HepG2 (cell line): ENCODE results near the gene HDGFL2. TPM values are rescaled to one million over a fixed set of nuclear protein-coding genes. Genes with fewer than 3 reads are reported as not detected.

Source experiments
- ATAC-seq: fragments of 200-7000 bp; cut with Tn5 transposase; 3 replicates; pipeline ENCODE4 v1.9.1; 2020; ENCODE audit warnings: mild to moderate bottlenecking, moderate library complexity
- BruUV-seq: library from RNA; stranded (reverse); fragments of 400-500 nt; replicated peaks from 2 replicates; lab custom pipeline; 2021; lab: Mats Ljungman, UMichigan
- CTCF ChIA-PET: fragments of 300-600 bp; formaldehyde crosslinking; extraction: SDS; loops from one replicate; lab custom pipeline; 2021; ENCODE audit warnings: low total read pairs, inconsistent platforms, low intra/inter-chr PET ratio; lab: Yijun Ruan, JAX
- POLR2A ChIA-PET: fragments of 350-600 bp; sonication (Branson Sonifier 250); formaldehyde crosslinking; loops from one replicate; lab custom pipeline; 2020; ENCODE audit warnings: antibody characterized with exemption, inconsistent platforms; lab: Yijun Ruan, JAX
- DNase-seq: peaks from one replicate; pipeline ENCODE4 v3.0.0-alpha.2; 2015; ENCODE audit warnings: low spot score
- FAIRE-seq: peaks from 3 replicates; lab custom pipeline; 2011; peaks lifted over from hg19 to GRCh38; lab: Jason Lieb, UNC
- H2AFZ ChIP-seq: one replicate; pipeline ENCODE4 v1.6.1; 2011; ENCODE audit warnings: low read length, inconsistent platforms
- H3K27ac ChIP-seq: fragments of 300-600 bp; 3 replicates; pipeline ENCODE4 v1.8.0; 2011; ENCODE audit warnings: mixed run types, mild to moderate bottlenecking, mixed read lengths, low read length, inconsistent platforms; ENCODE audit not compliant: insufficient read depth; ENCODE audit errors: extremely low read length
- H3K27me3 ChIP-seq, 2 experiments: fragments of 200-600 bp in 1 of 2; 2 replicates in 1 of 2; 3 replicates in 1 of 2; pipeline versions ENCODE4 v1.6.0 to v1.8.0; 2011; ENCODE audit warnings: low read length in 2 of 2, mild to moderate bottlenecking in 2 of 2, moderate library complexity in 2 of 2, inconsistent platforms in 1 of 2; ENCODE audit not compliant: insufficient read depth in 2 of 2, control insufficient read depth in 1 of 2
- H3K36me3 ChIP-seq, 2 experiments: fragments of 200-600 bp in 1 of 2; replicated peaks in 1 of 2; 2 replicates in 1 of 2; 3 replicates in 1 of 2; pipeline versions ENCODE4 v1.5.1 to v1.8.0; 2011; ENCODE audit warnings: low read length in 2 of 2, inconsistent platforms in 1 of 2; ENCODE audit not compliant: insufficient read depth in 2 of 2, control insufficient read depth in 1 of 2
- H3K4me1 ChIP-seq: 2 replicates; pipeline ENCODE4 v1.5.1; 2012; ENCODE audit warnings: low read length, inconsistent platforms; ENCODE audit not compliant: insufficient read depth
- H3K4me2 ChIP-seq: 2 replicates; pipeline ENCODE4 v1.6.0; 2011; ENCODE audit warnings: low read depth, low read length, inconsistent platforms
- H3K4me3 ChIP-seq, 3 experiments: fragments of 200-600 bp in 1 of 3; sonication (generic), shearing (Covaris generic) in 1 of 3; replicated peaks in 1 of 3; 2 replicates each; pipeline ENCODE4 v1.5.1; 2011 to 2016; ENCODE audit warnings: low read length in 3 of 3, inconsistent platforms in 2 of 3, low read depth in 2 of 3, mild to moderate bottlenecking in 2 of 3, control low read depth in 1 of 3, mixed read lengths in 1 of 3; ENCODE audit not compliant: insufficient read depth in 1 of 3
- H3K79me2 ChIP-seq: one replicate; pipeline ENCODE4 v1.6.1; 2011; ENCODE audit warnings: low read length, inconsistent platforms; ENCODE audit not compliant: insufficient read depth
- H3K9ac ChIP-seq: 2 replicates; pipeline ENCODE4 v1.6.0; 2011; ENCODE audit warnings: mild to moderate bottlenecking, low read depth, low read length, inconsistent platforms; ENCODE audit not compliant: insufficient read depth
- H3K9me3 ChIP-seq: 2 replicates; pipeline ENCODE4 v1.5.1; 2012; ENCODE audit warnings: mild to moderate bottlenecking, low read length
- H4K20me1 ChIP-seq: 2 replicates; pipeline ENCODE4 v1.6.0; 2011; ENCODE audit warnings: inconsistent platforms, mild to moderate bottlenecking, low read length, moderate library complexity; ENCODE audit not compliant: insufficient read depth
- BATF2 ChIP-seq: sonication (generic); formaldehyde crosslinking; IDR thresholded peaks from 2 replicates; pipeline ENCODE4 v1.8.0; 2022; ENCODE audit warnings: mild to moderate bottlenecking, missing genetic modification reagents, moderate library complexity
- CEBPB ChIP-seq: IDR thresholded peaks from 2 replicates; pipeline ENCODE4 v1.6.1; 2011; ENCODE audit warnings: low read depth, low read length, improper control_type of control experiment, borderline replicate concordance
- DBP ChIP-seq: sonication (generic); formaldehyde crosslinking; IDR thresholded peaks from 2 replicates; pipeline ENCODE4 v1.4.0; 2020; ENCODE audit warnings: missing genetic modification reagents; ENCODE audit errors: not compliant biosample characterization
- FOXA3 ChIP-seq: IDR thresholded peaks from 2 replicates; pipeline ENCODE4 v1.6.1; 2016; ENCODE audit warnings: missing genetic modification reagents, missing compliant biosample characterization
- FOXO1 ChIP-seq: sonication (generic); formaldehyde crosslinking; IDR thresholded peaks from 2 replicates; pipeline ENCODE4 v1.4.0; 2020; ENCODE audit warnings: missing genetic modification reagents
- KLF15 ChIP-seq: sonication (generic); formaldehyde crosslinking; IDR thresholded peaks from 2 replicates; pipeline ENCODE4 v1.8.1; 2023; ENCODE audit warnings: borderline replicate concordance, mild to moderate bottlenecking, inconsistent platforms, missing genetic modification reagents, mixed read lengths
- MAFG ChIP-seq: sonication (generic); formaldehyde crosslinking; IDR thresholded peaks from 2 replicates; pipeline ENCODE4 v1.5.1; 2020; ENCODE audit warnings: mild to moderate bottlenecking, missing genetic modification reagents
- SIN3A ChIP-seq: IDR thresholded peaks from 2 replicates; pipeline ENCODE4 v1.6.1; 2011; ENCODE audit warnings: low read depth, mild to moderate bottlenecking, control low read depth, low read length, borderline replicate concordance
- SKI ChIP-seq: fragments of 450-650 bp; IDR thresholded peaks from one replicate; pipeline ENCODE4 v1.6.1; 2018; ENCODE audit warnings: mild to moderate bottlenecking; ENCODE audit not compliant: partially characterized antibody
- TSC22D2 ChIP-seq: sonication (generic); formaldehyde crosslinking; IDR thresholded peaks from 2 replicates; pipeline ENCODE4 v1.5.1; 2020; ENCODE audit warnings: missing genetic modification reagents, mild to moderate bottlenecking, borderline replicate concordance
- YEATS4 ChIP-seq: sonication (generic); formaldehyde crosslinking; IDR thresholded peaks from 2 replicates; pipeline ENCODE4 v1.4.0; 2020; ENCODE audit warnings: missing genetic modification reagents, borderline replicate concordance
- ZBTB7B ChIP-seq: sonication (generic); formaldehyde crosslinking; IDR thresholded peaks from 2 replicates; pipeline ENCODE4 v1.4.0; 2020; ENCODE audit warnings: missing genetic modification reagents
- ZFP36L1 ChIP-seq: sonication (generic); formaldehyde crosslinking; IDR thresholded peaks from 2 replicates; pipeline ENCODE4 v1.8.0; 2022; ENCODE audit warnings: mild to moderate bottlenecking, missing genetic modification reagents, moderate library complexity
- ZNF232 ChIP-seq: sonication (generic); formaldehyde crosslinking; IDR thresholded peaks from 2 replicates; pipeline ENCODE4 v1.4.0; 2020; ENCODE audit warnings: missing genetic modification reagents, borderline replicate concordance
- ZNF260 ChIP-seq: sonication (generic); formaldehyde crosslinking; IDR thresholded peaks from 2 replicates; pipeline ENCODE4 v1.4.0; 2020; ENCODE audit warnings: missing genetic modification reagents, low read depth, mild to moderate bottlenecking, borderline replicate concordance
- ZNF292 ChIP-seq: sonication (generic); formaldehyde crosslinking; IDR thresholded peaks from 2 replicates; pipeline ENCODE4 v1.8.1; 2022; ENCODE audit warnings: mild to moderate bottlenecking, low read depth, missing genetic modification reagents, borderline replicate concordance
- ZNF343 ChIP-seq: sonication (generic); formaldehyde crosslinking; IDR thresholded peaks from 2 replicates; pipeline ENCODE4 v1.4.0; 2020; ENCODE audit warnings: mild to moderate bottlenecking, missing genetic modification reagents
- ZNF484 ChIP-seq: sonication (generic); formaldehyde crosslinking; IDR thresholded peaks from 2 replicates; pipeline ENCODE4 v1.5.1; 2020; ENCODE audit warnings: mild to moderate bottlenecking, low read depth, missing genetic modification reagents, borderline replicate concordance
- ZNF766 ChIP-seq: sonication (generic); formaldehyde crosslinking; IDR thresholded peaks from 2 replicates; pipeline ENCODE4 v1.5.0; 2020; ENCODE audit warnings: missing genetic modification reagents, borderline replicate concordance
- ZSCAN25 ChIP-seq: sonication (generic); formaldehyde crosslinking; IDR thresholded peaks from 2 replicates; pipeline ENCODE4 v1.8.0; 2022; ENCODE audit warnings: mild to moderate bottlenecking, missing genetic modification reagents
- WGBS: methylation state at CpG from one replicate; pipeline ENCODE4 v1.1.6; 2017; ENCODE audit warnings: low lambda C conversion rate; 5-methylcytosine and 5-hydroxymethylcytosine counted together
- in situ Hi-C: cut with HindIII; loops from 2 replicates; pipeline ENCODE4 v1.10.0; 2017; ENCODE audit warnings: low pct_unique_long_range_greater_than_20kb; ENCODE audit not compliant: extremely low pct_ligation_motif_present
- intact Hi-C: fragments of 100-400 bp; cut with micrococcal nuclease; formaldehyde crosslinking; loops from one replicate; pipeline ENCODE4 v1.10.0; 2022; ENCODE audit not compliant: unreplicated experiment
- polyA plus RNA-seq, 8 experiments: library from polyadenylated mRNA; depleted of rRNA in 3 of 8; stranded (reverse) in 7 of 8; unstranded in 1 of 8; fragments of >200 nt; fragmentation: Illumina TruSeq in 4 of 8; extraction: Trizol in 4 of 8; gene quantifications; 2 replicates each; pipeline versions ENCODE4 v1.2.1 to v1.2.3, GENCODE V29; 2011 to 2016; ENCODE audit warnings: low read depth in 4 of 8, missing spikeins in 1 of 8, mixed read lengths in 1 of 8; ENCODE audit not compliant: insufficient read depth in 1 of 8
- total RNA-seq, 5 experiments: library from RNA; depleted of rRNA; stranded (reverse); fragments of >200 nt; fragmentation: Illumina TruSeq; extraction: Trizol; gene quantifications; 2 replicates each; pipeline ENCODE4 v1.2.3, GENCODE V29; 2016; ENCODE audit warnings: low read depth in 1 of 5

HDGFL2 gene
- total and polyA plus RNA-seq, 2 of the 13 experiments (the other 11 are each of a cell fraction or from before 2014, with no cell fraction given), result 20.0 to 51.1 TPM

- intact Hi-C loops, result no loop called here
- FAIRE-seq, result peak; percentile 68
- no peak overlapping the region for H2AFZ ChIP-seq
- H3K36me3 ChIP-seq, result no peaks in the 10 kb centered on the region
- WGBS, result 21% methylated on average over 9 of the region's 11 CpGs
- POLR2A ChIA-PET, result interaction anchor here (1.1 to 1.6 kb wide), 4 partner anchors 14 to 179 kb away, joined by 4 to 15 read pairs (median 8); partner anchors contain the start of genes HDGFL2, LRG1 and PLIN5
- peak overlapping the region; percentile 50 for H3K9ac ChIP-seq
- H3K4me1 ChIP-seq, result peaks cover 68% of the 10 kb centered on the region
- no peaks in the 10 kb centered on the region for H3K79me2 ChIP-seq
- H3K27me3 ChIP-seq, result no peaks in the 10 kb centered on the region
- DNase-seq, result peak; percentile 60
- CTCF ChIA-PET, result no interaction called here
- no peaks in the 10 kb centered on the region for H4K20me1 ChIP-seq
- BruUV-seq, result TSS peak; percentile 64
- H3K27ac ChIP-seq, result peak overlapping the region; percentile 57
- H3K4me3 ChIP-seq, result peak overlapping the region; percentile 1 to 58 (median 15); a peak in 4 of 6 replicates
- no peaks in the 10 kb centered on the region for H3K9me3 ChIP-seq
- in situ Hi-C loops, result no loop called here
- ATAC-seq, result peak; percentile 53
- H3K4me2 ChIP-seq, result peak overlapping the region; percentile 73
- no peak for TF ChIP-seq ZNF343
- peak; percentile 93 for TF ChIP-seq ZBTB7B (CRISPR knock-in tag)
- TF ChIP-seq ZSCAN25 (CRISPR knock-in tag), result no peak
- TF ChIP-seq FOXA3, result peak; percentile 41; the same call in 1 of the 2 replicates
- TF ChIP-seq ZNF766 (CRISPR knock-in tag), result no peak
- peak; percentile 47; the same call in 1 of the 2 replicates for TF ChIP-seq FOXO1 (CRISPR knock-in tag)
- no peak for TF ChIP-seq ZNF484
- no peak for TF ChIP-seq ZFP36L1 (CRISPR knock-in tag)
- TF ChIP-seq CEBPB, result peak; percentile 76
- TF ChIP-seq ZNF232 (CRISPR knock-in tag), result no peak
- TF ChIP-seq YEATS4, result peak; percentile 23; the same call in 1 of the 2 replicates
- no peak for TF ChIP-seq MAFG (CRISPR knock-in tag)
- no peak for TF ChIP-seq SIN3A
- no peak for TF ChIP-seq ZNF260
- TF ChIP-seq ZNF292 (CRISPR knock-in tag), result no peak
- peak; percentile 57 for TF ChIP-seq SKI
- TF ChIP-seq KLF15 (CRISPR knock-in tag), result no peak
- no peak for TF ChIP-seq DBP
- TF ChIP-seq TSC22D2 (CRISPR knock-in tag), result no peak
- no peak for TF ChIP-seq BATF2 (CRISPR knock-in tag)
Measured at GRCh38 chr19:4521170-4521887, 49.2 kb downstream of the HDGFL2 start.
